NCI-H1417 (cell line): ENCODE results near the gene DNAAF2.

Source experiments
- DNase-seq, 3 experiments: peaks; one replicate each; lab custom pipeline; 2025; lab: John Stamatoyannopoulos, UW

The DNAAF2 gene

GRCh38 chr14:49584058-49584457 is 51.0 kb downstream of the DNAAF2 start:
- no peak for DNase-seq

GRCh38 chr14:49583629-49584028 is 51.4 kb downstream of the DNAAF2 start:
- no peak for DNase-seq

GRCh38 chr14:49582113-49582977 is 52.7 kb downstream of the DNAAF2 start:
- DNase-seq: no peak

- no peak for DNase-seq
Measured at GRCh38 chr14:49581209-49582112, 53.6 kb downstream of the DNAAF2 start.

- no peak for DNase-seq
Measured at GRCh38 chr14:49579841-49580240, 55.2 kb downstream of the DNAAF2 start.

- no peak for DNase-seq
Measured at GRCh38 chr14:49578141-49578540, 56.9 kb downstream of the DNAAF2 start.
